ENCODE data around the gene ZNF581. TPM values are rescaled to one million over a fixed set of nuclear protein-coding genes. Genes with fewer than 3 reads are reported as not detected.

The ZNF581 gene
- total RNA-seq, 1 donor from 2014 or later: 38.8 TPM

DNA sequence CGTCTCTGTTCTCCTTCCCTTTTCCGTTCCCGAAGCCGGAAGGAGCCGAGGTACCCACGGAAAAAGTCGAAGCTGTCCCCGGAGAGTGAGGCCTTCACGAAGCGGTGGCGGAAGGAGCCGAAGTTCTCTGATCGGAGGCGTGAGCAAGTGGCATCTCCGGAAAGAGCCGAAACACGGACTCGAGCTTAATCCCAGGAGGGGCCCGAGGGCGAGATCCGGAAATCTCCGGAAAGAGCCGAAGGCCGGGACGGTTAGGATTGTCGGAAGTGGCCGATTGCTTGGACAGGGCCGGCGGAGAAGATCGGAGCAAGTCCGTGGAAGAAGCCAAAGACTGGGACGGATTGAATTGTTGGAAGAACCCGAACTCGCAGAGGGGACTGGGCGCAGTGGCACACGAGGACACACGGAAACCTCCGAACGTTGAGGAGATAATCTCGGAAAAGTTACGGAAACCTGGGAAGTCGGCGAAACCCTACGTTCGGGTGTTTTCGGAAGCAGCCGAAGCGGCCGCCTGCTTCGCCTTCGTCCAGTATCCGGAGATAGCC, 10.9 kb downstream of the ZNF581 start:
- Mint-ChIP-seq H3K4me1 (ENCODE audit: low read depth) (peaks cover 26% of the 10 kb centered on the region), H3K27ac (peak overlapping the region; percentile 98), H3K27me3 (no peaks in the 10 kb centered on the region), H3K4me3 (ENCODE audit: low read depth) (peak overlapping the region; percentile 90), H3K36me3 (ENCODE audit: insufficient read depth) (peaks cover 9% of the 10 kb centered on the region), H3K9me3 (ENCODE audit: low read depth) (no peaks in the 10 kb centered on the region)
- TF ChIP-seq, protein P1, sequence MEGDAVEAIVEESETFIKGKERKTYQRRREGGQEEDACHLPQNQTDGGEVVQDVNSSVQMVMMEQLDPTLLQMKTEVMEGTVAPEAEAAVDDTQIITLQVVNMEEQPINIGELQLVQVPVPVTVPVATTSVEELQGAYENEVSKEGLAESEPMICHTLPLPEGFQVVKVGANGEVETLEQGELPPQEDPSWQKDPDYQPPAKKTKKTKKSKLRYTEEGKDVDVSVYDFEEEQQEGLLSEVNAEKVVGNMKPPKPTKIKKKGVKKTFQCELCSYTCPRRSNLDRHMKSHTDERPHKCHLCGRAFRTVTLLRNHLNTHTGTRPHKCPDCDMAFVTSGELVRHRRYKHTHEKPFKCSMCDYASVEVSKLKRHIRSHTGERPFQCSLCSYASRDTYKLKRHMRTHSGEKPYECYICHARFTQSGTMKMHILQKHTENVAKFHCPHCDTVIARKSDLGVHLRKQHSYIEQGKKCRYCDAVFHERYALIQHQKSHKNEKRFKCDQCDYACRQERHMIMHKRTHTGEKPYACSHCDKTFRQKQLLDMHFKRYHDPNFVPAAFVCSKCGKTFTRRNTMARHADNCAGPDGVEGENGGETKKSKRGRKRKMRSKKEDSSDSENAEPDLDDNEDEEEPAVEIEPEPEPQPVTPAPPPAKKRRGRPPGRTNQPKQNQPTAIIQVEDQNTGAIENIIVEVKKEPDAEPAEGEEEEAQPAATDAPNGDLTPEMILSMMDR (IDR thresholded peaks at IDR 0.05; ENCODE audit: unreplicated experiment): no peak
- peak; percentile 99 for DNase-seq (ENCODE audit: low spot score, unreplicated experiment)

DNA sequence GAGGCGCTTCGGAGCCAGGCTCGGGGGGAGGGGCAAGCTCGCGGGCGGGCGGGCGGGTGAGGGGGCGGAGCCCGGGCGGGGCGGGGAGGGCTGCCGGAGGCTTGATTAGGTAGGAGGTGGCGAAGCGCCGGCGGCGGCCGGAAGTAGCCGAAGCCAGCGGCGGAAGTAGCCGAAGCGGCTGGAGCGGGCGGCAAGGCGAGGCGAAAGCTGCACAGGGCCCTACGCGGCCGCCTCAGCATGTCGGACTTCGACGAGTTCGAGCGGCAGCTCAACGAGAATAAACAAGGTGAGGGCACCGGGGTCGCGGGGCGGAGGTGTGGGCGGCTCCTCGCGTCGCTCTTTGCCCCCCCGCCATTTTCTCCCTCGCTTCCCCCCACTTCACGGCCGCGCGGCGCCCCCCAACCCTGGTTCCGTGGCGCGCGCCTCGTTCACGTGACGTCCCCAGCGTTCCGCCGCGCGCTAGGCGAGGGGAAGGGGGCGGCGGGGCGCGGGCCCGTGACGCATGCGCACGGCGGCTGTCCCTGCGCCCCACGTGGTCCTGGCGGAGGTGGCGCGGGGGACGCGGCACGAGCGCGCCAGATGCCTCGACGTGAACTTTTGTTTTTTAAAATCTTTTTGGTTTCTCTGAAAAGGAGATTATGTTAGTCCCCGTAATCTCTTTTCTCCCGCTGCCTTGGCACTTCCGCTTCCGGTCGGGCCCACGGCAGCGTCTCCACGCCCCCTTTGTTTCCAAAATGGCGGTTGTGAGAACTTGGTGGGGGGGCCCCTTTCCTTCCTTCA, 11.6 kb downstream of the ZNF581 start, which contains the start of gene U2AF2:
Gene U2AF2, plus strand, starts transcription at position 168 of the 780 bp plus-strand sequence. Its CDS starts 70 bp downstream, at position 238.
- Mint-ChIP-seq H3K36me3 (ENCODE audit: insufficient read depth) (peaks cover 9% of the 10 kb centered on the region), H3K4me3 (ENCODE audit: low read depth) (peak within 1 kb of the TSS; percentile 90), H3K9me3 (ENCODE audit: low read depth) (no peaks in the 10 kb centered on the region), H3K4me1 (ENCODE audit: low read depth) (peaks cover 24% of the 10 kb centered on the region), H3K27ac (peak within 1 kb of the TSS; percentile 98), H3K27me3 (no peaks in the 10 kb centered on the region)
- DNase-seq (ENCODE audit: low spot score, unreplicated experiment): peak; percentile 97
- TF ChIP-seq, protein P1 (IDR thresholded peaks at IDR 0.05; ENCODE audit: unreplicated experiment): no peak

DNA sequence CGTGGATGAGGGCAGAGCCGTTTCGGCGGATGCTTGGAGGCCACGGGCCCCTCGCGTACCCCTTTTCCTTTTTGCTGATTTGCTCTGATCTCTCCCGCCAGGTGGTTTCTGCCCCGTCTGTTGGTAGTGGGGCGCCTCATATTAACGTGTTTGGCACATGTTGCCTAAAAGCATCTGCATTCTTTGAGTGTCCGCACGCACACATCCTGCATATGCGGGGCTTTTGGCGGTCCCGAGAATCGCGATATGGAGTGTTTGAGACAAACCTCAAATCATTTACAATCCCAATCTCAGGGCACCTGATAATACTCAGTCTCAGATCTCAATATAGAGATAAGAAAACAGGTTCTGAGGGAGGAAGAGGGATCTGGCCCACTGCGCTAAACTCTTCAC, 12.2 kb downstream of the ZNF581 start:
- Mint-ChIP-seq H3K27me3 (no peaks in the 10 kb centered on the region), H3K36me3 (ENCODE audit: insufficient read depth) (peaks cover 7% of the 10 kb centered on the region), H3K4me3 (ENCODE audit: low read depth) (peak overlapping the region; percentile 90), H3K9me3 (ENCODE audit: low read depth) (no peaks in the 10 kb centered on the region), H3K27ac (peak overlapping the region; percentile 97), H3K4me1 (ENCODE audit: low read depth) (peaks cover 24% of the 10 kb centered on the region)
- TF ChIP-seq, protein P1 (IDR thresholded peaks at IDR 0.05; ENCODE audit: unreplicated experiment): no peak
- no peak for DNase-seq (ENCODE audit: low spot score, unreplicated experiment)

DNA sequence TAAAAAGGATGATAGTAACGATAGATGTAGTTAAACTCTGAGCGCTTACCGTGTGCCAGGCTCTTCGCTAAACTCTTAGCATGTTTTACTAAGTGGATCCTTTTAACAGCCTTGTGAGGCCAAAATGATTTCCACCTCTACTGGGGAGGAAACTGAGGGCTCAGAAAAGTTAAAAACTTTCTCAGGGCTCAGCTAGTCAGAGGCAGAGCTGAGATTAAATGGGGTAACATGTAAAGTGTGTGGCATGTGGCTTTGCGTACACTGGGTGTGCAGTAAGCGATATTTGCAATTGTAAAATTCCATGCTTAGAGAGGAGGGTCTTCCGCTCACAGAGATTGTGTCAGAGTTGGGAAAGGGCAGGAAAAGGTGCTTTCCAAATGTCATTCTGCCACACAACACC, 13.1 kb downstream of the ZNF581 start:
- Mint-ChIP-seq H3K4me1 (ENCODE audit: low read depth) (peaks cover 24% of the 10 kb centered on the region), H3K9me3 (ENCODE audit: low read depth) (no peaks in the 10 kb centered on the region), H3K36me3 (ENCODE audit: insufficient read depth) (peaks cover 6% of the 10 kb centered on the region), H3K27ac (peak overlapping the region; percentile 97), H3K27me3 (no peaks in the 10 kb centered on the region), H3K4me3 (ENCODE audit: low read depth) (peak overlapping the region; percentile 90)
- no peak for DNase-seq (ENCODE audit: low spot score, unreplicated experiment)
- TF ChIP-seq, protein P1 (IDR thresholded peaks at IDR 0.05; ENCODE audit: unreplicated experiment): no peak

DNA sequence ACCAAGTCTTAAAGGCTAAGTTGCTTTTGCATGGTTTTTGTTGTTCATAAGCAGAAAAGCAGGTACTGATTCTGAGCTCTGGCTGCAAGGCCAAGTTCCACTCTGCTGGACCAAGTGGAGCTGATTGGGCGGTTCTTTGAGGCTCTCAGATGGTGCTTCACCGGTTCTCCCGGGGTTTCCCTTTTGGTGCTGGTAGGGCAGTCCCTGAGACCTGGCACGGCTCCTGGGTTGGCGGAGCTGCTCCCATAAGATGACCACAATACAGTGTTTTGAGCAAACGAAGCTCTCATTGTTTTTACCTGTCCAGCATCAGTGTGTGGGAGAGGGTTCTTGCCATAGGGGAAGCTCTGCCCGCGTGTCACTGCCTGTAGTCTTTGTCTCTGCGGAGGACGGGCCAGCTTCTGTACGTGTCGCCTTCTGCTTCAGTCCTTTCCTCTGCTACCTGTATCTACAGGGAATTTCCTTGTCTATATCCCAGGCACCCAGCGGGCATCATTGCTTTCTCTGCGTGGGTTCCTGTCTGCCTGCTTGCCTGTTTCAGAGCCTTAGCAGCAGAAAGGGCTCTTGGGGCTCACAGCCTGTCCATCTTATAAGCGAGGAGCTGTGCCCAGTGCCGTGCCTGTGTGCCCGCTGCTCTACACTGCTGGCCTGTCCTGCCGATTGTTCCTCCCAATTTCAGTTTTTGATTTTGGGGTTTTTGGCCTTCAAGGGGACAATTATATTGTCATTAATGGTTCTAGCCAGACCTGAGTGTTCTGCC, 13.7 kb downstream of the ZNF581 start:
- peak overlapping the region; percentile 90 for H3K4me3 Mint-ChIP-seq (ENCODE audit: low read depth)
- DNase-seq (ENCODE audit: low spot score, unreplicated experiment): no peak
- H3K27ac Mint-ChIP-seq: peak overlapping the region; percentile 66
- TF ChIP-seq, protein P1 (IDR thresholded peaks at IDR 0.05; ENCODE audit: unreplicated experiment): no peak
- H3K36me3 Mint-ChIP-seq (ENCODE audit: insufficient read depth): peaks cover 8% of the 10 kb centered on the region
- H3K4me1 Mint-ChIP-seq (ENCODE audit: low read depth): peaks cover 24% of the 10 kb centered on the region
- H3K9me3 Mint-ChIP-seq (ENCODE audit: low read depth): no peaks in the 10 kb centered on the region
- H3K27me3 Mint-ChIP-seq: no peaks in the 10 kb centered on the region
